ENCODE results near the gene CHDH.

DNA sequence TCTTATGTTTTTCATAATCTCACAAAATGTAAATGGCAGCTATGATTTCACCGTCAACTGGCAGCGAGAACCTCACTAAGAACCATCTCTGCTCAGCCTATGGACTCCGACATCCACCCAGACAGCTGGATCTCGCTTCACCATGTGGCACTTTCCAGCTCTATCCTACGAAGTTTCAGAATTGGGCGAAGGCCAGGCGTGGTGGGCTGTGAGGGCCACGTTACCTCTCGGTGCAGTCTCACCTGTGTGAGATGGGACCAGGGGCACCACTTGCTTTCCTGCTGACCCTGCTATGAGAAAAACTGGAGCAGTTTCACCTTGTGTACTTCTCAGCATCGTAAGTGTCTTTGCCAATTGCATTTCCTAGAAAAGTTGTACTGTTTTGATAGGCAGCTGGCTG is 32.3 kb downstream of the CHDH start:
- TF ChIP-seq CTCF (IDR thresholded peaks at IDR 0.05; ENCODE audit: low read depth, low read length, poor library complexity, severe bottlenecking) (no peak), EZH2phosphoT487 (IDR thresholded peaks at IDR 0.05; ENCODE audit: borderline replicate concordance, low read length) (no peak)
